H1 (cell line): ENCODE measurements around the gene MITF. TPM values are rescaled to one million over a fixed set of nuclear protein-coding genes. Genes with fewer than 3 reads are reported as not detected.

ENCODE experiments used
- CTCF ChIA-PET: fragments of 300-600 bp; sonication (Branson Sonifier 250); formaldehyde crosslinking; loops from one replicate; lab custom pipeline; 2021; ENCODE audit not compliant: partially characterized antibody; lab: Charles Lee
- POLR2A ChIA-PET: fragments of 300-600 bp; sonication (Branson Sonifier 250); formaldehyde crosslinking; loops from one replicate; lab custom pipeline; 2021; ENCODE audit warnings: inconsistent platforms; ENCODE audit not compliant: partially characterized antibody; lab: Charles Lee
- DNase-seq, 2 experiments: peaks; one replicate each; pipeline versions ENCODE4 v3.0.0 to v3.0.0-alpha.2; 2010 to 2022; ENCODE audit warnings: low spot score in 2 of 2, low read depth in 1 of 2, mixed read lengths in 1 of 2
- FAIRE-seq: peaks from 2 replicates; lab custom pipeline; 2011; peaks lifted over from hg19 to GRCh38; lab: Jason Lieb, UNC
- H2AFZ ChIP-seq: 2 replicates; pipeline ENCODE4 v1.8.1; 2012; ENCODE audit warnings: low read length, inconsistent platforms
- H2AK5ac ChIP-seq: 2 replicates; pipeline ENCODE4 v1.6.1; 2013; ENCODE audit warnings: low read depth, low read length
- H2BK120ac ChIP-seq: replicated peaks from 2 replicates; pipeline ENCODE3; 2013; ENCODE audit warnings: low read depth, low read length, inconsistent platforms
- H2BK12ac ChIP-seq: 2 replicates; pipeline ENCODE4 v1.6.1; 2013; ENCODE audit warnings: low read depth, low read length
- H2BK15ac ChIP-seq: 2 replicates; pipeline ENCODE4 v1.6.1; 2013; ENCODE audit warnings: low read length
- H2BK20ac ChIP-seq: 2 replicates; pipeline ENCODE4 v1.6.1; 2013; ENCODE audit warnings: low read length
- H2BK5ac ChIP-seq: 2 replicates; pipeline ENCODE4 v1.6.1; 2013; ENCODE audit warnings: low read depth, low read length
- H3K14ac ChIP-seq: 2 replicates; pipeline ENCODE4 v1.6.1; 2013; ENCODE audit warnings: inconsistent platforms; ENCODE audit not compliant: insufficient read length
- H3K18ac ChIP-seq: 2 replicates; pipeline ENCODE4 v1.6.1; 2013; ENCODE audit warnings: low read length; ENCODE audit errors: extremely low read depth
- H3K23ac ChIP-seq: 2 replicates; pipeline ENCODE4 v1.6.1; 2013; ENCODE audit warnings: inconsistent platforms; ENCODE audit not compliant: insufficient read length
- H3K23me2 ChIP-seq: 2 replicates; pipeline ENCODE4 v1.6.1; 2013; ENCODE audit warnings: low read depth, low read length
- H3K27ac ChIP-seq: 2 replicates; pipeline ENCODE4 v1.6.1; 2011; ENCODE audit warnings: low read depth, low read length, inconsistent platforms
- H3K27me3 ChIP-seq, 4 experiments: replicated peaks in 1 of 4; 1 replicate in 1 of 4; 2 replicates in 3 of 4; pipeline versions ENCODE4 v1.6.1 to v1.8.1; 2011 to 2013; ENCODE audit warnings: low read length in 3 of 4, mild to moderate bottlenecking in 3 of 4, inconsistent platforms in 2 of 4, mixed read lengths in 2 of 4, moderate library complexity in 1 of 4; ENCODE audit not compliant: control insufficient read depth in 3 of 4, insufficient read depth in 3 of 4; ENCODE audit errors: extremely low read depth in 1 of 4
- H3K36me3 ChIP-seq, 4 experiments: 2 replicates each; pipeline versions ENCODE4 v1.6.1 to v1.8.1; 2011 to 2013; ENCODE audit warnings: mild to moderate bottlenecking in 4 of 4, low read length in 3 of 4, moderate library complexity in 2 of 4, control low read depth in 1 of 4, inconsistent platforms in 1 of 4; ENCODE audit not compliant: insufficient read depth in 4 of 4, control insufficient read depth in 2 of 4
- H3K4ac ChIP-seq: replicated peaks from 2 replicates; pipeline ENCODE3; 2013; ENCODE audit warnings: low read length, low read depth, mixed read lengths, inconsistent platforms; ENCODE audit not compliant: insufficient read length
- H3K4me1 ChIP-seq, 4 experiments: replicated peaks in 1 of 4; 1 replicate in 1 of 4; 2 replicates in 3 of 4; pipeline versions ENCODE4 v1.6.1 to v1.8.1; 2011 to 2013; ENCODE audit warnings: low read length in 3 of 4, inconsistent platforms in 2 of 4, mixed read lengths in 1 of 4; ENCODE audit not compliant: insufficient read depth in 4 of 4, control insufficient read depth in 3 of 4
- H3K4me2 ChIP-seq, 2 experiments: 2 replicates each; pipeline versions ENCODE4 v1.6.1 to v1.8.1; 2011 to 2013; ENCODE audit warnings: low read depth in 2 of 2, low read length in 2 of 2, control low read depth in 1 of 2, inconsistent platforms in 1 of 2, mild to moderate bottlenecking in 1 of 2; ENCODE audit not compliant: insufficient read depth in 1 of 2
- H3K4me3 ChIP-seq, 4 experiments: fragments of 200-600, 300-600 bp in 1 of 4; sonication (generic), shearing (Covaris generic), sonication (Bioruptor Twin) in 1 of 4; 2 replicates each; pipeline versions ENCODE4 v1.5.1 to v1.8.1; 2011 to 2016; ENCODE audit warnings: low read length in 4 of 4, low read depth in 3 of 4, control low read depth in 2 of 4, inconsistent platforms in 2 of 4, mild to moderate bottlenecking in 2 of 4, mixed read lengths in 1 of 4, moderate library complexity in 1 of 4; ENCODE audit not compliant: insufficient read depth in 2 of 4; ENCODE audit errors: extremely low read depth in 1 of 4
- H3K56ac ChIP-seq: replicated peaks from 2 replicates; pipeline ENCODE3; 2013; ENCODE audit warnings: low read depth, mild to moderate bottlenecking, mixed read lengths, low read length, inconsistent platforms; ENCODE audit not compliant: insufficient read length
- H3K79me1 ChIP-seq: 2 replicates; pipeline ENCODE4 v1.6.1; 2013; ENCODE audit warnings: low read depth, low read length, control low read depth
- H3K79me2 ChIP-seq, 2 experiments: 2 replicates each; pipeline versions ENCODE4 v1.6.1 to v1.8.1; 2012 to 2013; ENCODE audit warnings: low read length in 2 of 2, mild to moderate bottlenecking in 2 of 2, inconsistent platforms in 1 of 2; ENCODE audit not compliant: insufficient read depth in 2 of 2, control insufficient read depth in 1 of 2
- H3K9ac ChIP-seq, 4 experiments: replicated peaks in 1 of 4; 1 replicate in 1 of 4; 2 replicates in 3 of 4; pipeline versions ENCODE4 v1.6.1 to v1.8.1; 2011 to 2013; ENCODE audit warnings: low read depth in 3 of 4, low read length in 3 of 4, control low read depth in 2 of 4, mild to moderate bottlenecking in 2 of 4, moderate library complexity in 2 of 4, inconsistent platforms in 1 of 4; ENCODE audit errors: extremely low read depth in 1 of 4
- H3K9me3 ChIP-seq, 2 experiments: 2 replicates each; pipeline versions ENCODE4 v1.6.1 to v1.8.1; 2012 to 2013; ENCODE audit warnings: mild to moderate bottlenecking in 2 of 2, moderate library complexity in 2 of 2, control low read depth in 1 of 2, inconsistent platforms in 1 of 2, low read depth in 1 of 2, low read length in 1 of 2, mixed read lengths in 1 of 2; ENCODE audit not compliant: insufficient read depth in 2 of 2
- H4K20me1 ChIP-seq, 2 experiments: replicated peaks in 1 of 2; 2 replicates each; pipeline versions ENCODE3 to v1.8.1; 2011 to 2013; ENCODE audit warnings: inconsistent platforms in 2 of 2, low read length in 2 of 2, mild to moderate bottlenecking in 1 of 2; ENCODE audit not compliant: insufficient read depth in 2 of 2, control insufficient read depth in 1 of 2
- H4K5ac ChIP-seq: 2 replicates; pipeline ENCODE4 v1.6.1; 2013; ENCODE audit warnings: low read length, low read depth, mixed read lengths, inconsistent platforms; ENCODE audit not compliant: insufficient read length
- H4K8ac ChIP-seq: 2 replicates; pipeline ENCODE4 v1.8.0; 2013; ENCODE audit warnings: mild to moderate bottlenecking, moderate library complexity, low read length, inconsistent platforms; ENCODE audit not compliant: insufficient read depth; ENCODE audit errors: extremely low read depth
- H4K91ac ChIP-seq: replicated peaks from 2 replicates; pipeline ENCODE3; 2013; ENCODE audit warnings: low read length, mixed read lengths, inconsistent platforms; ENCODE audit not compliant: insufficient read length
- ASH2L ChIP-seq: fragments of 200-600, 300-600 bp; sonication (generic); IDR thresholded peaks from one replicate; pipeline ENCODE4 v1.7.1; 2017; ENCODE audit warnings: low read length
- ATF2 ChIP-seq: IDR thresholded peaks from 2 replicates; pipeline ENCODE4 v1.6.1; 2012; ENCODE audit warnings: low read length, inconsistent platforms
- CHD2 ChIP-seq: IDR thresholded peaks from 2 replicates; pipeline ENCODE4 v1.6.1; 2012; ENCODE audit warnings: low read length, improper control_type of control experiment
- CTBP2 ChIP-seq: IDR thresholded peaks from 2 replicates; pipeline ENCODE4 v1.7.0; 2011; ENCODE audit warnings: borderline replicate concordance, mild to moderate bottlenecking, moderate library complexity, mixed read lengths, low read length; ENCODE audit not compliant: insufficient read depth, insufficient read length
- PHF8 ChIP-seq: fragments of 200-600 bp; sonication (generic); conservative IDR thresholded peaks from 2 replicates; pipeline ENCODE4 v1.7.1; 2012; ENCODE audit warnings: low read depth, mild to moderate bottlenecking, inconsistent platforms, low read length, moderate library complexity
- RBBP5 ChIP-seq: IDR thresholded peaks from 2 replicates; pipeline ENCODE4 v1.7.1; 2012; ENCODE audit warnings: low read depth, mild to moderate bottlenecking, inconsistent platforms, low read length, moderate library complexity, borderline replicate concordance
- SIN3A ChIP-seq, 2 experiments: IDR thresholded peaks in 1 of 2; conservative IDR thresholded peaks in 1 of 2; 2 replicates each; pipeline ENCODE4 v1.6.1; 2011 to 2012; ENCODE audit warnings: low read length in 2 of 2, improper control_type of control experiment in 1 of 2, low read depth in 1 of 2, mild to moderate bottlenecking in 1 of 2
- SIRT6 ChIP-seq: IDR thresholded peaks from one replicate; pipeline ENCODE4 v1.7.1; 2012; ENCODE audit warnings: low read length, inconsistent platforms
- SUZ12 ChIP-seq: fragments of 200-600 bp; sonication (generic); IDR thresholded peaks from 2 replicates; pipeline ENCODE4 v1.6.1; 2012; ENCODE audit warnings: mild to moderate bottlenecking, inconsistent platforms, low read length, moderate library complexity, mixed read lengths
- TCF12 ChIP-seq: IDR thresholded peaks from 2 replicates; pipeline ENCODE4 v1.6.1; 2011; ENCODE audit warnings: low read depth, mild to moderate bottlenecking, low read length
- WGBS, 2 experiments: shearing (Covaris generic) in 1 of 2; methylation state at CpG; one replicate each; pipeline versions ENCODE4 v1.1.6 to v1.1.7; 2013 to 2015; ENCODE audit warnings: low lambda C conversion rate in 2 of 2, mixed read lengths in 2 of 2, inconsistent platforms in 1 of 2, low coverage in 1 of 2, missing lambda C conversion rate in 1 of 2; ENCODE audit not compliant: insufficient replicate concordance in 2 of 2, insufficient coverage in 1 of 2, insufficient read length in 1 of 2; ENCODE audit errors: extremely low coverage in 1 of 2, missing lambda C conversion rate in 1 of 2; 5-methylcytosine and 5-hydroxymethylcytosine counted together
- polyA plus RNA-seq, 7 experiments: library from polyadenylated mRNA; depleted of rRNA in 3 of 7; stranded (reverse) in 5 of 7; unstranded in 2 of 7; fragments of >200 nt in 5 of 7; fragments of 200-250 nt in 2 of 7; gene quantifications; 1 replicate in 5 of 7; 2 replicates in 1 of 7; 4 replicates in 1 of 7; pipeline versions ENCODE4 v1.2.1 to v1.2.3, GENCODE V29; 2011 to 2013; ENCODE audit warnings: missing spikeins in 2 of 7, mixed read lengths in 2 of 7
- total RNA-seq: library from RNA; stranded (reverse); fragmentation: NEBNext Ultra II Directional; extraction: Animal tissue kit (Norgen Biotek cat#: 25700); gene quantifications from 2 replicates; pipeline ENCODE4 v1.2.1, GENCODE V29; 2021

The MITF gene
- total and polyA plus RNA-seq, 2 of the 8 experiments (the other 6 are each of a cell fraction or from before 2014, with no cell fraction given) = 0.53 to 1.4 TPM

DNA sequence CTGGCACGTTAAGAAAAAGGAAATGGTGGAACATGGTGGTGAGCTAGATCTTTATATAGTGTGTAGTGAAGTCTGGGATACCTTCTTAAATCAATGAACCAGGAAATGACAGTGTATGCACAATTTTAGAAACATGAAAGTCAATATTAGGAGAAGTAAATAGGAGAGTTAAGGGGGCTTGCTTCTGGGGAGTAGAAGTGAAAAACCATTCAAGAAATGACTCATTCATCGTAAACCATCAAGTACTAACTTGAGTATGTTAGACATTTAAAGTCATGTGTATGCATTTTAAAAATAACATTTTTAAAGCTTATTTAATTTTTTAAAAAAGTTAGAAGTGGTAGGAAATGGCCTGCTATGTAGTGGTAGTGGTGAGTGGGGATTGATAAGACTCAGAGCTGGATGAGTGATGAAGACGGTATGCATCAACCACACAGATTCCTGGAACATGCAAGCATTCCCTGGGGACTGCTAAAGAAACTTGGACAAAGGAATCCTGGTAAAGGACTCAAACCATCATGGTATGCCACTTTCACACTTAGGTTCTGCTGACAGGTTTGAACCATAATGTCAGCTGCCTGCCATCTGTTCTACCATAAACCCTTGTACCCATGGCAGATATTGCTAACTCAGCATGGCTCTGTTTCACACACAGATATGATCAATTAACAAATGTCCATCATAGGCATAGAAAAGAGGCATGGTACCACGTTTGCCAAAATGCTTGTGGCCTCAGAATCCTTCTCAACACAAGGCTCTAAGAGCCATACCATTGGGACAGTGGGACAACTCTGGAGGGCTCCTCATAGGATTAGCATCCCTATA lies 28.9 kb upstream of the MITF start:
- no peaks in the 10 kb centered on the region for H3K27me3 ChIP-seq
- no peak overlapping the region for H3K23ac ChIP-seq
- H2BK120ac ChIP-seq = no peak overlapping the region
- no peak overlapping the region for H3K4me3 ChIP-seq
- WGBS, 2 experiments = 87% methylated on average over 4 of the region's 4 CpGs; no CpG with 5 or more reads in 1 of the 2 experiments
- no peak overlapping the region for H3K14ac ChIP-seq
- H3K18ac ChIP-seq = no peak overlapping the region
- H3K79me1 ChIP-seq = no peaks in the 10 kb centered on the region
- H3K36me3 ChIP-seq = no peaks in the 10 kb centered on the region
- CTCF ChIA-PET = interaction anchor here (1.6 kb wide), 1 partner anchor 13 kb away, joined by 5 read pairs; no protein-coding TSS in a partner anchor
- no peak overlapping the region for H2AFZ ChIP-seq
- no peaks in the 10 kb centered on the region; the same call in 1 of the 2 replicates for H3K23me2 ChIP-seq
- no peak overlapping the region for H3K4me2 ChIP-seq
- no peak overlapping the region for H3K27ac ChIP-seq
- no peak overlapping the region for H2BK20ac ChIP-seq
- no peak for DNase-seq
- H4K20me1 ChIP-seq = no peaks in the 10 kb centered on the region
- no peak overlapping the region for H3K9ac ChIP-seq
- H2AK5ac ChIP-seq = no peak overlapping the region
- H2BK15ac ChIP-seq = no peak overlapping the region
- H3K4me1 ChIP-seq = no peaks in the 10 kb centered on the region
- H3K56ac ChIP-seq = no peak overlapping the region
- no peak overlapping the region for H3K4ac ChIP-seq
- POLR2A ChIA-PET = no interaction called here
- H4K8ac ChIP-seq = no peak overlapping the region
- no peak overlapping the region for H4K91ac ChIP-seq
- no peak overlapping the region for H2BK5ac ChIP-seq
- no peaks in the 10 kb centered on the region for H3K9me3 ChIP-seq
- H4K5ac ChIP-seq = no peak overlapping the region
- no peaks in the 10 kb centered on the region for H3K79me2 ChIP-seq
- no peak overlapping the region for H2BK12ac ChIP-seq
- FAIRE-seq = no peak
- no peak for TF ChIP-seq ASH2L
- TF ChIP-seq SUZ12 = no peak
- no peak for TF ChIP-seq CTBP2
- no peak for TF ChIP-seq SIRT6
- TF ChIP-seq ATF2 = no peak
- no peak for TF ChIP-seq PHF8
- no peak for TF ChIP-seq RBBP5
- no peak for TF ChIP-seq TCF12
- TF ChIP-seq SIN3A (conservative IDR thresholded peaks at IDR 0.05 in 1 of 2, IDR thresholded peaks at IDR 0.05 in 1 of 2; ENCODE audit: low read depth in 1 of 2, low read length in 2 of 2) = no peak
- no peak for TF ChIP-seq CHD2
